IMR-90 (cell line): ENCODE results near the gene LEF1. TPM values are rescaled to one million over a fixed set of nuclear protein-coding genes. Genes with fewer than 3 reads are reported as not detected.

Source experiments
- ATAC-seq: fragments of 200-7000 bp; cut with Tn5 transposase; 2 replicates; pipeline ENCODE4 v1.9.1; 2020; ENCODE audit warnings: low read depth, mild to moderate bottlenecking, moderate library complexity
- BruUV-seq: library from RNA; stranded (reverse); fragments of 400-500 nt; replicated peaks from 2 replicates; lab custom pipeline; 2021; lab: Mats Ljungman, UMichigan
- CTCF ChIA-PET: fragments of 300-600 bp; formaldehyde crosslinking; extraction: SDS; loops from one replicate; lab custom pipeline; 2021; ENCODE audit warnings: antibody characterized with exemption; lab: Yijun Ruan, JAX
- POLR2A ChIA-PET: fragments of 300-600 bp; sonication (Branson Sonifier 250); formaldehyde crosslinking; loops from one replicate; lab custom pipeline; 2022; ENCODE audit warnings: antibody characterized with exemption; ENCODE audit not compliant: unreplicated experiment; lab: Charles Lee
- DNase-seq: peaks from one replicate; pipeline ENCODE4 v3.0.0; 2013
- H2AFZ ChIP-seq: replicated peaks from 2 replicates; pipeline ENCODE3; 2013; ENCODE audit warnings: low read length, mild to moderate bottlenecking; ENCODE audit not compliant: poor library complexity
- H2AK5ac ChIP-seq: 2 replicates; pipeline ENCODE4 v1.6.1; 2013; ENCODE audit warnings: low read depth, low read length, inconsistent platforms
- H2AK9ac ChIP-seq: replicated peaks from 2 replicates; pipeline ENCODE3; 2013; ENCODE audit warnings: mild to moderate bottlenecking, low read depth, low read length, moderate library complexity; ENCODE audit not compliant: poor library complexity
- H2BK120ac ChIP-seq: 2 replicates; pipeline ENCODE4 v1.6.1; 2013; ENCODE audit warnings: low read depth, low read length, inconsistent platforms
- H2BK15ac ChIP-seq: 3 replicates; pipeline ENCODE4 v1.6.1; 2013; ENCODE audit warnings: low read depth, low read length, inconsistent platforms
- H2BK20ac ChIP-seq: 2 replicates; pipeline ENCODE4 v1.6.1; 2013; ENCODE audit warnings: low read depth, mild to moderate bottlenecking, inconsistent platforms, low read length, moderate library complexity
- H2BK5ac ChIP-seq: 2 replicates; pipeline ENCODE4 v1.6.1; 2013; ENCODE audit warnings: mild to moderate bottlenecking, low read depth, low read length, inconsistent platforms; ENCODE audit not compliant: poor library complexity, severe bottlenecking
- H3K14ac ChIP-seq: replicated peaks from 2 replicates; pipeline ENCODE4 v1.6.1; 2013; ENCODE audit warnings: low read depth, low read length, inconsistent platforms
- H3K18ac ChIP-seq: 2 replicates; pipeline ENCODE4 v1.6.1; 2013; ENCODE audit warnings: low read depth, low read length, control low read depth
- H3K23ac ChIP-seq: 2 replicates; pipeline ENCODE4 v1.6.1; 2013; ENCODE audit warnings: low read depth, low read length, inconsistent platforms
- H3K27ac ChIP-seq: 2 replicates; pipeline ENCODE4 v1.5.1; 2013; ENCODE audit warnings: mild to moderate bottlenecking, control low read depth, low read length; ENCODE audit not compliant: insufficient read depth
- H3K27me3 ChIP-seq: 2 replicates; pipeline ENCODE4 v1.6.1; 2013; ENCODE audit warnings: low read length; ENCODE audit not compliant: control insufficient read depth, insufficient read depth
- H3K36me3 ChIP-seq: 2 replicates; pipeline ENCODE4 v1.6.1; 2013; ENCODE audit warnings: low read length, mixed read lengths; ENCODE audit not compliant: control insufficient read depth, insufficient read depth
- H3K4ac ChIP-seq: 2 replicates; pipeline ENCODE4 v1.6.1; 2013; ENCODE audit warnings: low read depth, low read length, inconsistent platforms
- H3K4me1 ChIP-seq: 2 replicates; pipeline ENCODE4 v1.6.1; 2013; ENCODE audit warnings: low read length, mixed read lengths; ENCODE audit not compliant: control insufficient read depth, insufficient read depth
- H3K4me2 ChIP-seq: 2 replicates; pipeline ENCODE4 v1.6.1; 2013; ENCODE audit warnings: low read depth, mild to moderate bottlenecking, control low read depth, low read length, moderate library complexity
- H3K4me3 ChIP-seq: 2 replicates; pipeline ENCODE4 v1.5.1; 2013; ENCODE audit warnings: low read depth, mild to moderate bottlenecking, control low read depth, low read length, moderate library complexity; ENCODE audit not compliant: insufficient read depth
- H3K56ac ChIP-seq: 2 replicates; pipeline ENCODE4 v1.6.1; 2013; ENCODE audit warnings: low read length, inconsistent platforms; ENCODE audit not compliant: insufficient read depth; ENCODE audit errors: extremely low read depth
- H3K79me1 ChIP-seq, 2 experiments: 2 replicates each; pipeline ENCODE4 v1.6.1; 2013; ENCODE audit warnings: low read length in 2 of 2, inconsistent platforms in 1 of 2, low read depth in 1 of 2
- H3K9ac ChIP-seq: 2 replicates; pipeline ENCODE4 v1.6.1; 2013; ENCODE audit warnings: low read depth, low read length, control low read depth
- H3K9me1 ChIP-seq: 2 replicates; pipeline ENCODE4 v1.6.1; 2013; ENCODE audit warnings: low read length, inconsistent platforms; ENCODE audit not compliant: insufficient read depth
- H3K9me3 ChIP-seq: 2 replicates; pipeline ENCODE4 v1.6.1; 2013; ENCODE audit warnings: low read length; ENCODE audit not compliant: control insufficient read depth, insufficient read depth
- H4K20me1 ChIP-seq: 2 replicates; pipeline ENCODE4 v1.6.1; 2013; ENCODE audit warnings: low read length, inconsistent platforms; ENCODE audit not compliant: insufficient read depth
- H4K5ac ChIP-seq: 2 replicates; pipeline ENCODE4 v1.6.1; 2013; ENCODE audit warnings: mild to moderate bottlenecking, low read depth, low read length, control low read depth
- H4K8ac ChIP-seq, 2 experiments: 2 replicates each; pipeline ENCODE4 v1.6.1; 2013; ENCODE audit warnings: low read depth in 2 of 2, low read length in 2 of 2, control low read depth in 1 of 2, inconsistent platforms in 1 of 2
- H4K91ac ChIP-seq: 2 replicates; pipeline ENCODE4 v1.6.1; 2013; ENCODE audit warnings: low read depth, low read length, inconsistent platforms; ENCODE audit not compliant: insufficient read depth
- BHLHE40 ChIP-seq: fragments of 150-350 bp; IDR thresholded peaks from 2 replicates; pipeline ENCODE4 v1.6.1; 2016; ENCODE audit warnings: mild to moderate bottlenecking, low read depth, low read length
- CEBPB ChIP-seq: IDR thresholded peaks from 2 replicates; pipeline ENCODE4 v1.6.1; 2012; ENCODE audit warnings: low read depth, low read length, improper control_type of control experiment
- CHD1 ChIP-seq: IDR thresholded peaks from 2 replicates; pipeline ENCODE4 v1.6.1; 2012; ENCODE audit warnings: low read depth, low read length, improper control_type of control experiment
- CTCF ChIP-seq: conservative IDR thresholded peaks from 2 replicates; pipeline ENCODE4 v1.5.1; 2012; ENCODE audit warnings: mild to moderate bottlenecking, low read depth, low read length, improper control_type of control experiment
- ELK1 ChIP-seq: fragments of 150-350 bp; IDR thresholded peaks from 2 replicates; pipeline ENCODE4 v1.6.1; 2016; ENCODE audit warnings: low read depth, mild to moderate bottlenecking, low read length, moderate library complexity, borderline replicate concordance
- FOS ChIP-seq: fragments of 150-350 bp; IDR thresholded peaks from 2 replicates; pipeline ENCODE4 v1.6.1; 2016; ENCODE audit warnings: low read depth, low read length
- MAFK ChIP-seq: IDR thresholded peaks from 2 replicates; pipeline ENCODE4 v1.6.1; 2012; ENCODE audit warnings: low read depth, low read length, improper control_type of control experiment
- MAZ ChIP-seq: IDR thresholded peaks from 2 replicates; pipeline ENCODE4 v1.6.1; 2012; ENCODE audit warnings: low read depth, mild to moderate bottlenecking, low read length, improper control_type of control experiment, moderate library complexity, borderline replicate concordance
- MXI1 ChIP-seq: IDR thresholded peaks from 2 replicates; pipeline ENCODE4 v1.6.1; 2012; ENCODE audit warnings: low read depth, mild to moderate bottlenecking, low read length, moderate library complexity, borderline replicate concordance
- NFE2L2 ChIP-seq: fragments of 150-350 bp; IDR thresholded peaks from 2 replicates; pipeline ENCODE4 v1.6.1; 2016; ENCODE audit warnings: low read depth, mild to moderate bottlenecking, low read length
- POLR2A ChIP-seq: IDR thresholded peaks from 2 replicates; pipeline ENCODE4 v1.6.1; 2012; ENCODE audit warnings: mild to moderate bottlenecking, low read depth, low read length
- RAD21 ChIP-seq: IDR thresholded peaks from 2 replicates; pipeline ENCODE4 v1.6.1; 2012; ENCODE audit warnings: low read length, improper control_type of control experiment
- RCOR1 ChIP-seq: IDR thresholded peaks from 2 replicates; pipeline ENCODE4 v1.6.1; 2012; ENCODE audit warnings: mild to moderate bottlenecking, low read length, improper control_type of control experiment; ENCODE audit not compliant: insufficient replicate concordance
- RFX5 ChIP-seq: IDR thresholded peaks from 2 replicates; pipeline ENCODE4 v1.8.0; 2012; ENCODE audit warnings: low read depth, mild to moderate bottlenecking, low read length, moderate library complexity
- SMC3 ChIP-seq: fragments of 150-350 bp; IDR thresholded peaks from 2 replicates; pipeline ENCODE4 v1.6.1; 2016; ENCODE audit warnings: low read depth, mild to moderate bottlenecking, antibody characterized with exemption, low read length, moderate library complexity
- USF2 ChIP-seq: fragments of 150-350 bp; IDR thresholded peaks from 2 replicates; pipeline ENCODE4 v1.6.1; 2017; ENCODE audit warnings: mild to moderate bottlenecking, antibody characterized with exemption, low read length, low read depth
- WGBS, 2 experiments: methylation state at CpG; one replicate each; pipeline versions ENCODE4 v1.1.5 to v1.1.7; 2013; ENCODE audit warnings: missing lambda C conversion rate in 2 of 2; ENCODE audit not compliant: insufficient read length in 1 of 2; ENCODE audit errors: extremely low coverage in 2 of 2; 5-methylcytosine and 5-hydroxymethylcytosine counted together
- dilution Hi-C: fragments of 300-500 bp; cut with HindIII; formaldehyde crosslinking; loops from one replicate; pipeline ENCODE4 v1.14.3; 2018; ENCODE audit warnings: low sequenced_read_pairs; ENCODE audit not compliant: unreplicated experiment
- in situ Hi-C: fragments of 300-500 bp; cut with MboI; formaldehyde crosslinking; loops from 3 replicates; pipeline ENCODE4 v1.14.3; 2019; ENCODE audit warnings: low sequenced_read_pairs, inconsistent platforms, mixed read lengths
- intact Hi-C: fragments of 100-400 bp; cut with micrococcal nuclease; formaldehyde crosslinking; loops from 2 replicates; pipeline ENCODE4 v1.10.0; 2022
- polyA plus RNA-seq, 3 experiments: library from polyadenylated mRNA; depleted of rRNA; stranded (reverse); fragments of >200 nt; gene quantifications; 2 replicates each; pipeline ENCODE4 v1.2.3, GENCODE V29; 2012; ENCODE audit warnings: low replicate concordance in 1 of 3
- total RNA-seq: library from RNA; depleted of rRNA; stranded (reverse); fragments of >200 nt; gene quantifications from 2 replicates; pipeline ENCODE4 v1.2.3, GENCODE V29; 2012

Gene LEF1
- total and polyA plus RNA-seq, 2 of the 4 experiments (the other 2 are of a cell fraction): 1.7 to 1.8 TPM

- ATAC-seq: no peak
- Histone ChIP-seq H2AK5ac (no peak overlapping the region), H3K9ac (no peak overlapping the region), H3K9me3 (no peaks in the 10 kb centered on the region), H3K23ac (no peak overlapping the region), H3K14ac (no peak overlapping the region), H3K56ac (no peak overlapping the region), H3K18ac (no peak overlapping the region), H2BK120ac (no peak overlapping the region), H2BK20ac (no peak overlapping the region), H3K4me3 (no peak overlapping the region), H4K91ac (no peak overlapping the region), H3K4me1 (no peaks in the 10 kb centered on the region), H2AFZ (no peak overlapping the region), H2BK5ac (no peak overlapping the region), H2AK9ac (no peak overlapping the region), H3K4ac (no peak overlapping the region), H4K5ac (no peak overlapping the region), H3K9me1 (no peaks in the 10 kb centered on the region), H3K4me2 (no peak overlapping the region), H3K27ac (no peak overlapping the region), H3K36me3 (no peaks in the 10 kb centered on the region), H3K79me1 (no peaks in the 10 kb centered on the region), H4K20me1 (no peaks in the 10 kb centered on the region), H4K8ac (no peak overlapping the region), H2BK15ac (no peak overlapping the region), H3K27me3 (peaks cover 4% of the 10 kb centered on the region)
- BruUV-seq: no TSS peak
- dilution Hi-C loops (no loop called here), intact Hi-C loops (no loop called here), in situ Hi-C loops (no loop called here)
- WGBS, 2 experiments: no CpG with 5 or more reads among the region's 6 CpGs
- ChIA-PET CTCF (interaction anchor here (0.6 kb wide), 1 partner anchor 384 kb away, joined by 3 read pairs; no protein-coding TSS in a partner anchor), POLR2A (no interaction called here)
- no peak for TF ChIP-seq POLR2A
- TF ChIP-seq FOS: no peak
- TF ChIP-seq MXI1: no peak
- TF ChIP-seq RCOR1: no peak
- TF ChIP-seq CHD1: no peak
- no peak for TF ChIP-seq BHLHE40
- no peak for TF ChIP-seq RAD21
- no peak for TF ChIP-seq SMC3
- TF ChIP-seq MAFK: no peak
- no peak for TF ChIP-seq CTCF
- TF ChIP-seq MAZ: no peak
- no peak for TF ChIP-seq ELK1
- no peak for TF ChIP-seq NFE2L2
- TF ChIP-seq USF2: no peak
- no peak for TF ChIP-seq CEBPB
- no peak for TF ChIP-seq RFX5
- no peak for DNase-seq
Observed at GRCh38 chr4:108048157-108048556, 120.6 kb downstream of the LEF1 start.
